IMR-90 (cell line): ENCODE data around the gene KCNK4.

Experiments
- FOS ChIP-seq: fragments of 150-350 bp; IDR thresholded peaks from 2 replicates; pipeline ENCODE4 v1.6.1; 2016; ENCODE audit warnings: low read depth, low read length
- RAD21 ChIP-seq: IDR thresholded peaks from 2 replicates; pipeline ENCODE4 v1.6.1; 2012; ENCODE audit warnings: low read length, improper control_type of control experiment

- TF ChIP-seq RAD21 (no peak), FOS (no peak)
These were observed 6.7 kb downstream of the KCNK4 start for GRCh38 chr11:64297699-64298358.
